HPDE6-E6E7 (cell line): ENCODE results near the gene DNASE1.
"Not testable (repeated sequence)": the region's sequence is repeated elsewhere in the genome, so short reads cannot be mapped to it uniquely, and the experiment has no call there.

Source experiments
- DNase-seq: peaks from one replicate; pipeline ENCODE4 v3.0.0; 2011; ENCODE audit warnings: missing footprints; ENCODE audit errors: extremely low spot score

DNASE1 gene

GRCh38 chr16:3654249-3654991 is at the start of gene DNASE1:
Gene DNASE1, plus strand, starts transcription at chr16:3654691. Its CDS starts 683 bp downstream, at chr16:3655374.
- DNase-seq: peak; percentile 71

GRCh38 chr16:3606441-3606840 is 48.0 kb upstream of the DNASE1 start:
- DNase-seq: no peak

GRCh38 chr16:3607161-3607560 is 47.3 kb upstream of the DNASE1 start:
- DNase-seq: no peak

DNA sequence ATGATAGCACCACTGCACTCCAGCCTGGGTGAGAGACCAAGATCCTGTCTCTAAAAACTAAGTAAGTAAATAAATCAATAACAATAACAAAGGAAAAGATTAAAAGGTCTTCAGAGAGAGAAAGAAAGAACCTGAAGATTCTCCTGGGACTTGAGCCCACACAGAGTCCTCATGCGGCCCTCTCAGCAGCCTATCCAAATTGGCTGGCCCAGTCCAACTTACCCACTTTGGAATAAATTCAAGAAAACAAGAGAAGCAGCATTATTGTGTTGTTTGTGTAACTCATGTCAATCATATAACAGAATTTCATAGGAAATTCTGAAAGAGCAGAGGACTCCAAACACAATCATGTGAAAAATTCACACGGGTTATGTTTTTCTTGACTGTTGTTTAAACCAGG is 46.9 kb upstream of the DNASE1 start:
- DNase-seq: no peak

GRCh38 chr16:3608069-3608468 is 46.4 kb upstream of the DNASE1 start:
- DNase-seq: no peak

GRCh38 chr16:3608976-3609375 is 45.5 kb upstream of the DNASE1 start:
- DNase-seq: not testable (repeated sequence)

GRCh38 chr16:3609895-3610697 is 44.4 kb upstream of the DNASE1 start:
- no peak for DNase-seq

DNA sequence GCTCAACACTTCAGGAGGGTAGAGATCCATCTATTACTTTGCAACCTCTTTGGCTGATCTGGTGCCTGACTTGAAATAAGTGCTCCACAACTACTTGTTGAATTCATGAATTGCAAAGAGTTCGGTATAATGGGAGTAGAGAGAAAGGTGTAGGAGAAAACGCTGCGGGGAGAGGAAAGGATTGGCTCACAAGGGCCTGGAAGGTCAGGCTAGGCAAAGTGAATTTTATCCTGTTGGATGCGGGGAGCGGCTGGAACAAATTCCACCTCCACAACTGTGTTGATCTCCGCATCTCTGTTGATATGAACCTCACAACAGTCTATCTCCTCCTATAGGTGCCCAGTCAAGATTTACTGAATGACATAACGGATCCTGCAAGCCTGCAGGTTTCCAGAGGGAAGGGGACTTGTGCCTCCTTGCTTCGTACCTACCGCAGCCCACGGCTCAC is 43.8 kb upstream of the DNASE1 start:
- DNase-seq: no peak

DNA sequence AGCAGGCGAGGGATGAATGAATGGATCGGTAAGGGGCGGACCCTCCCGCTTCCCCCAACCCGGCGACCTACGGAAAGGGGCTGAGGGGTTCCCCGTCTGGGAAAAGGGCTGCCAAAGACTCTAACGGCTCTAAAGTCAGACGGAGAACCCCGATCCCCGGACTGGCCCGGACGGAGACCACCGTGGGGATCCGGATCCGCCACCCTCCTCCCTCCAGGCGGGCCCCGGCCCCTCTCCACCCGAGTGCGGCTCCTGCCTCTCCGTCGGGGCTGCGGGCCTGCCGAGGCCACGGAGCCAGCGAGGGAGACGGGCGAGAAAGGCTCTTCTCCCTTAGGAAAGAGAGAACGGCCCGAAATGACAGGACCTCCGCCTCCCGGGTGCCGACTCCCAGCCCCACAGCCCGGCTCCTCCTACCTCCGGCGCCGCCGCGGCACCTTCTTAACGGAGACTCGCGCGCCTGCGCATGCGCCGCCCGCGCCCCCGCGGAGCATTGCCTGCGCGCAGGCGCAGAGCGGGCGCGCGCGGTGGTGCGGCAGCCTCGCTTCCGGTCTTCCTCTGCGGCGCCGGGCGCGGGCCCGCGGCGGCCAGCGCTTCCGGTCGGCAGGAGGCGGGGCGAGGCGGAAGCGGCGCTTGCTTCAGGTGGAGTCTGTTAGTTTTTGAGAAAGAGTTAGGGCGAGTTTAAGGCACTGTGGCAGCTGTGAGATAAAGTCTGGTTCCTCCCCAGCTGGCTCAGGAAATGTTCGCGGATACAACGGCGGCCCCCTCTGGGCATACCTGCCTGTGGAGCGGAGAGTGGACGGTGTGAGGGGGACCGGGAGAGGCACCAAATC is 43.1 kb upstream of the DNASE1 start, which contains the start of gene SLX4:
TSS of gene SLX4 (minus strand) at position 461 of the 830 bp plus-strand sequence. CDS start 2,642 bp downstream, outside the sequence.
- peak; percentile 99 for DNase-seq

DNA sequence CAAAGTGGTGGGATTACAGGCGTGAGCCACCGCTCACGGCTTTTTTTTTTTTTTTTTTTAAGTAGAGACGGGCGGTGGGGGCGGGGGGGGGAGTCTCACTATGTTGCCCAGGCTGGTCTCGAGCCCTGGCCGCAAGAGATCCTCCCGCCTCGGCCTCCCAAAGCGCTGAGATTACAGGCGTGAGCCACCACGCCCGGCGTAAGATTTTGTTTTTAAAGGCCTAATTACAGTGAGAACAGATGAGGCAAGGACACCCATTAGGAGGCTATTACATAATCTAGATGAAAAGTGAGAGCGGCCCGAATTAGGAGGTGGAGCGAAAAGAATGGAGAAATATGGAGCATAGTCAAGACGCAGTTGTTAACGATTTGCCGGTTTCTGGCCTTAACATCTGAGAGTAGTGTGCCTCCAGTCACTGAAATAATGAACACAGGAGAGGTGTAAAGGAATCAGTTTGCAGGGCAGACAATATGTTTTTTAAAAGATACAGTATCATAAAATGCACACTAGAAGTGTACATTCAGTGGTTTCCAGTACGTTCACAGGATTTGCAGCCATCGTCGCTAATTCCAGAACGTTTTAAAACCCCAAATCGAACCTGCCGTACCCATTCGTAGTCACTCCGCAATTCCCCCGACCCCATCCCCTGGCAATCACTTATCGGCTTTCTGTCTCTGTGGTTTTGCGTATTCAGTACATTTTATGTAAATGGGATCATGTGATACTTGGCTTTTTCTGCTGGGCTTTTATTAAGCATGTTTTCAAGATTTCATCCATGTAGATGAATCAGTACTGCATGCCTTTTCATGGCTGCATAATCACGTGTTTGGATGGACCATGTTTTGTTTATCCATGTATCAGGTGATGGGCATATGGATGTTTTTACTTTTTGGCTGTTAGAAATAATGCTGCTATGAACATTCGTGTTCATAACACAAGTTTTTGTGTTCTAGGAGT is 41.7 kb upstream of the DNASE1 start:
- no peak for DNase-seq

GRCh38 chr16:3618769-3619141 is 35.7 kb upstream of the DNASE1 start:
- peak; percentile 40 for DNase-seq

DNA sequence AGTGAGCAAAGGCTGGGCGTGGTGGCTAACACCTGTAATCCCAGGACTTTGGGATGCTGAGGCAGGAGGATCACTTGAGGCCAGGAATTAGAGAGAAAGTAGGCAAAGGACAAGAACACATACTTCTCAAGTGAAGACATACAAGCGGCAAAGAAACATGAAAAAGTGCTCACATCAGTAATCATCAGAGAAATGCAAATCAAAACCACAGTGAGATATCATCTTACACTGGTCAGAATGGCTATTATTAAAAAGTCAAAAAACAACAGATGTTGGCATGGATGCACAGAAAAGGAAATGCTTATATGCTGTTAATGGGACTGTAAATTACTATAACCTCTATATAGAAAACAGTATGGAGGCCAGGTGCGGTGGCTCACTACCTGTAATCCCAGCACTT is 30.8 kb upstream of the DNASE1 start:
- DNase-seq: no peak

DNA sequence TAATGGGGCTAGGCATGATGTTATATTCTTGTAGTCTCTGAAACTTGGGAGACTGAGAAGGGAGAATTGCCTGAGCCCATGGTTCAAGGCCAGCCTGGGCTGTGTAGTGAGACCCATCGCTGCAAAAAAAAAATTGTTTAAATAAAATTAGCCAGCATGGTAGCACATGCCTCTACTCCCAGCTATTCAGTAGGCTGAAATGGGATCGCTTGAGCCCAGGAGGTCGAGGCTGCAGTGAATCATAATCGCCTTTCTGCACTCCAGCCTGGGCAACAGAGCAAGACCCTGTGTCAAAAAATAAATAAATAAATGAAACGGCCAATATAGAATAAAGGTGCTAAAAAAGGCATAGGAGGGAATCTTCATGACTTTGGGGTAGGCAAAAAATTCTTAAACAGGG is 29.2 kb upstream of the DNASE1 start:
- no peak for DNase-seq

DNA sequence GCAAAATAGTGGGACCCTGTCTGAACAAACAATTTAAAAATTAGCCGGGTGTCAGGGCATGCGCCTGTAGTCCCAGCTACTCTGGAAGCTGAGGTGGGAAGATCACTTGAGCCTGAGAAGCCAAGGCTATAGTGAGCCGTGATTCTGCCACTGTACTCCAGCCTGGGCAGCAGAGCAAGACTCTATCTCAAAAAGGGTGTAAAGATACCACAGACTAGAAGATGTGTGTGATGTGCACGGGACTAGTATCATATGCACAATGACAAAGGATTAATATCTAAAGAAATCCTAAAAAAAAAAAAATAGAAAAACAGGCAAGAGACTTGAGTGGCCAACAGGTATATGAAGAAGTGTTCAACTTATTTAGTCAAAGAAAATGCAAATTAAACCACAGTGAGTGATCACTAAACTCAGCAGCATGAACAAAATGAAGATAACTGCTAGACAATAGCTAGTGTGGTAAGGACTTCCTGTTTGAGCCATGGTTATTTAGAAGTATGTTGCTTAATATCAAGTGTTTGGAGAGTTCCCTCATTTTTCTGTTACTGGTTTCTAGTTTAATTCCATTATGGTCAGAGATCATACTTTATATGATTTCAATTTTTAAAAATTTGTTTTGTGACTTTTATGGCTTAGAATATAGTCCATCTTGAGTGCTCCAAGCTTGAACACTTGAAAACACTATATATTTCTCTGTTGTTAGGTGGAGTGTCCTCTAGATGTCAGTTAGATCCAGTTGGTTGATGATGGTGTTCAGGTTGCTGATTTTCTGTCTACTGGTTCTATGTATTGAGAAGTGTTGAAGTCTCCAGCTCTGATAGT is 28.4 kb upstream of the DNASE1 start:
- DNase-seq: no peak

DNA sequence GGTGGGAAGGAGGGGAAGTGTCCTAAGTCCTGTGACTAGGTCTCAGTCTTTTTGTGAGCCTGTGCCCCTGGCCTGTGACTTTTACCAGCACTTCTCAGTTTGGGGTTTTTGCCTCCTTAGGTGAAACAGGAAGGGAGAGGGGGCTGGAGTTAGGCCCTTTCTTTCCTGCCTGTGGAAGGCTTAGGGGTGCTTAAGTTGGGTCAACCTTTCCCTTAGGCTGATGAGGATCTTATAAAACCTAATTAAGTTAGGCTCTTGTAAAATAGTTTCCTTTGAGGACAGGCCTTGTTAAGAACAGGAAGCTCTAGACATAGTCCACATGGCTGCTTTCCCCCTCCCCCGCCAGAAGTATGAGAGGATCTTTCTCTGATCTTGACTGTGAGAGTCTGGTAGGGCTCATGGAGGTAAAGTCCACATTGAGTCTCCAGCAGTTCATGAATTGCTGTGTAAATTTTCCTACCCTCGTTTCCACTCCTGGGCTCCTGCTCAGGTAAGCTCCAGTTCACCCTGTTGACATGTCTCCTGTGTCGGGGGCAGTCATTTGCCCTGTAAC is 17.0 kb upstream of the DNASE1 start:
- no peak for DNase-seq

DNA sequence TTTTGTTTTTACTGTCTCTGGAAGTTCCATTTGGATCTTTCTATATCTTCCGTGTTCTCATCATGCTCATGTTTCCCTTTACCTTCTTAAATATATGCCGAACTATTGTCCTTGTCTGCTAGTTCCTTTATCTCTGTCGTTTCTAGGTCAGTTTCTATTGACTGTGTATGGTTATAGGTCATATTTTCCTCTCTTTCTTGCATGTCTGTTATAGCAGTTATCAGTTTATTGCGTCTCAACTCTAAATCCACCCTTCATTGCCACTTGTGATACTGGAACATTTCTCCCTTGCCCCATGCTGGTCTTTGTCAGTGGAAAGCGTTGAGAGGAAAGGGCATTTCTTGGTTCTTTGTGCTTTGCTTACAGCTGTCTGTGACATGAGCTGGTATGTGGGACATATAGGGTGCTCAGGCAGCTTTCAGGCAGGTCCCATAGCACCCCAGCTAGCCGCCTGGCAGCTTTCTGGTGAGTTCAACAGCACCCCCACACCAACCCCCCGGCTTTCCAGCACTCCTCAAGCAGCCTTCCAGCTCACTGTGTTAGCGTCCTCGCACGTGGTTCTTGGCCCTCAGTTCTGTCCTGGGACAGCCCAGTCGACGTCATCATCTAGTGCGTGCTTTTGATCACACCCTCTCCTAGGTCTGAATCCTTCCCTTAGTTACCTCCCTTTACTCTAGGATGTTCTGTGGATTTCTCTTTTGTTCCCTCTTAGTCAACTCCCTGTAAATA is 15.4 kb upstream of the DNASE1 start:
- no peak for DNase-seq

- no peak for DNase-seq
These were observed 14.3 kb upstream of the DNASE1 start for GRCh38 chr16:3640207-3640606.

- DNase-seq: no peak
These were observed 13.6 kb upstream of the DNASE1 start for GRCh38 chr16:3640632-3641501.
